SK-N-SH (cell line): Measurements from ENCODE around the gene PLEKHA3. TPM values are rescaled to one million over a fixed set of nuclear protein-coding genes. Genes with fewer than 3 reads are reported as not detected.

Source experiments
- CTCF ChIA-PET: fragments of 300-600, 350-600 bp; formaldehyde crosslinking; extraction: SDS; loops from one replicate; lab custom pipeline; 2021; lab: Yijun Ruan, JAX
- POLR2A ChIA-PET: fragments of 350-600 bp; sonication (Branson Sonifier 250); formaldehyde crosslinking; extraction: SDS; loops from one replicate; lab custom pipeline; 2020; ENCODE audit warnings: antibody characterized with exemption, inconsistent platforms; lab: Yijun Ruan, JAX
- DNase-seq: peaks from one replicate; pipeline ENCODE4 v3.0.0; 2012
- H2AFZ ChIP-seq: fragments of 200-600 bp; sonication (generic); 2 replicates; pipeline ENCODE4 v1.8.1; 2016; ENCODE audit warnings: antibody characterized with exemption, mild to moderate bottlenecking, low read depth
- H3F3A ChIP-seq: fragments of 200-600 bp; sonication (generic); replicated peaks from 2 replicates; pipeline ENCODE3; 2016; ENCODE audit warnings: antibody characterized with exemption, mild to moderate bottlenecking; ENCODE audit not compliant: insufficient read depth
- H3K27ac ChIP-seq, 2 experiments: fragments of 200-500 bp in 1 of 2; fragments of 200-600 bp in 1 of 2; sonication (Bioruptor generic) in 1 of 2; sonication (generic), shearing (Covaris generic) in 1 of 2; 2 replicates each; pipeline versions ENCODE4 v1.5.1 to v1.6.1; 2014 to 2016; ENCODE audit warnings: low read depth in 2 of 2, inconsistent platforms in 1 of 2, low read length in 1 of 2, mild to moderate bottlenecking in 1 of 2, mixed read lengths in 1 of 2
- H3K27me3 ChIP-seq: fragments of 200-600 bp; sonication (generic), shearing (Covaris generic); 2 replicates; pipeline ENCODE4 v1.6.1; 2016; ENCODE audit warnings: mixed run types; ENCODE audit not compliant: insufficient read depth
- H3K36me3 ChIP-seq, 2 experiments: fragments of 200-500 bp in 1 of 2; fragments of 200-600 bp in 1 of 2; sonication (Bioruptor generic) in 1 of 2; sonication (generic) in 1 of 2; replicated peaks in 1 of 2; 2 replicates each; pipeline versions ENCODE3 to v1.5.1; 2014 to 2016; ENCODE audit warnings: low read length in 1 of 2, mild to moderate bottlenecking in 1 of 2; ENCODE audit not compliant: insufficient read depth in 2 of 2, control insufficient read depth in 1 of 2
- H3K4me1 ChIP-seq, 2 experiments: fragments of 200-500 bp in 1 of 2; fragments of 200-600 bp in 1 of 2; sonication (Bioruptor generic) in 1 of 2; sonication (generic), shearing (Covaris generic) in 1 of 2; 2 replicates each; pipeline versions ENCODE4 v1.5.1 to v1.6.1; 2014 to 2016; ENCODE audit warnings: low read depth in 1 of 2, low read length in 1 of 2, mixed run types in 1 of 2; ENCODE audit not compliant: insufficient read depth in 2 of 2, control insufficient read depth in 1 of 2
- H3K4me2 ChIP-seq: fragments of 200-600 bp; sonication (generic), shearing (Covaris generic); 2 replicates; pipeline ENCODE4 v1.6.1; 2017; ENCODE audit warnings: mixed run types
- H3K4me3 ChIP-seq, 2 experiments: fragments of 200-500 bp in 1 of 2; fragments of 200-600 bp in 1 of 2; sonication (Bioruptor generic) in 1 of 2; sonication (generic), shearing (Covaris generic) in 1 of 2; 2 replicates each; pipeline versions ENCODE4 v1.5.1 to v1.8.1; 2014 to 2016; ENCODE audit warnings: low read depth in 2 of 2, inconsistent platforms in 1 of 2, low read length in 1 of 2, mild to moderate bottlenecking in 1 of 2, mixed read lengths in 1 of 2, moderate library complexity in 1 of 2
- H3K79me2 ChIP-seq: fragments of 200-600 bp; sonication (generic); 2 replicates; pipeline ENCODE4 v1.8.1; 2017; ENCODE audit warnings: mild to moderate bottlenecking; ENCODE audit not compliant: insufficient read depth
- H3K9ac ChIP-seq: fragments of 200-600 bp; sonication (generic); 2 replicates; pipeline ENCODE4 v1.6.1; 2017; ENCODE audit warnings: mixed run types
- H3K9me2 ChIP-seq: fragments of 200-600 bp; sonication (generic); 2 replicates; pipeline ENCODE4 v1.6.1; 2017; ENCODE audit warnings: mixed run types
- H3K9me3 ChIP-seq: fragments of 200-600 bp; sonication (generic); 2 replicates; pipeline ENCODE4 v1.6.1; 2017; ENCODE audit warnings: mixed run types, mild to moderate bottlenecking, moderate library complexity
- H4K20me1 ChIP-seq: fragments of 200-600 bp; sonication (generic); 2 replicates; pipeline ENCODE4 v1.6.1; 2017; ENCODE audit warnings: mild to moderate bottlenecking, mixed run types; ENCODE audit not compliant: insufficient read depth
- CHD2 ChIP-seq: fragments of 150-350 bp; IDR thresholded peaks from 2 replicates; pipeline ENCODE4 v1.6.1; 2018; ENCODE audit warnings: low read length; ENCODE audit not compliant: partially characterized antibody
- EP300 ChIP-seq, 2 experiments: IDR thresholded peaks; 2 replicates each; pipeline versions ENCODE4 v1.4.0 to v1.6.1; 2012; ENCODE audit warnings: borderline replicate concordance in 1 of 2, low read depth in 1 of 2, low read length in 1 of 2
- FOSL2 ChIP-seq: IDR thresholded peaks from 2 replicates; pipeline ENCODE4 v1.4.0; 2012; ENCODE audit warnings: low read depth, mild to moderate bottlenecking, moderate library complexity, borderline replicate concordance
- FOXJ3 ChIP-seq: sonication (generic); formaldehyde crosslinking; IDR thresholded peaks from 2 replicates; pipeline ENCODE4 v1.5.1; 2020; ENCODE audit warnings: mild to moderate bottlenecking, missing genetic modification reagents
- GATA2 ChIP-seq: sonication (generic); formaldehyde crosslinking; IDR thresholded peaks from 2 replicates; pipeline ENCODE4 v1.5.0; 2020; ENCODE audit warnings: mild to moderate bottlenecking, missing genetic modification reagents
- JUND ChIP-seq: IDR thresholded peaks from 2 replicates; pipeline ENCODE4 v1.4.0; 2012
- MXI1 ChIP-seq: IDR thresholded peaks from 2 replicates; pipeline ENCODE4 v1.6.1; 2012; ENCODE audit warnings: mild to moderate bottlenecking, low read depth, low read length, improper control_type of control experiment
- NRF1 ChIP-seq: IDR thresholded peaks from 2 replicates; pipeline ENCODE4 v1.6.1; 2012; ENCODE audit warnings: low read depth, mild to moderate bottlenecking, low read length
- PBX3 ChIP-seq: IDR thresholded peaks from 2 replicates; pipeline ENCODE4; 2012
- POLR2AphosphoS5 ChIP-seq: IDR thresholded peaks from 2 replicates; pipeline ENCODE4 v1.6.1; 2012; ENCODE audit warnings: low read depth, low read length
- RCOR1 ChIP-seq: fragments of 150-350 bp; IDR thresholded peaks from 2 replicates; pipeline ENCODE4 v1.6.1; 2017; ENCODE audit warnings: antibody characterized with exemption, low read length
- RXRA ChIP-seq: IDR thresholded peaks from 2 replicates; pipeline ENCODE4 v1.4.0; 2012; ENCODE audit warnings: low read depth, mild to moderate bottlenecking, borderline replicate concordance
- TCF12 ChIP-seq: IDR thresholded peaks from 2 replicates; pipeline ENCODE4 v1.4.0; 2012
- YY1 ChIP-seq: IDR thresholded peaks from 2 replicates; pipeline ENCODE4 v1.4.0; 2012; ENCODE audit warnings: low read depth, mild to moderate bottlenecking
- WGBS: methylation state at CpG from one replicate; pipeline ENCODE4 v1.1.6; 2017; ENCODE audit warnings: low lambda C conversion rate; 5-methylcytosine and 5-hydroxymethylcytosine counted together
- polyA plus RNA-seq, 3 experiments: library from polyadenylated mRNA; depleted of rRNA; stranded (reverse); fragments of >200 nt; gene quantifications; 2 replicates each; pipeline ENCODE4 v1.2.3, GENCODE V29; 2012
- TF ChIP-seq, protein P1 (sequence below): fragments of 200-600 bp; sonication (generic); IDR thresholded peaks from 2 replicates; pipeline ENCODE4 v1.6.1; 2017; ENCODE audit warnings: antibody characterized with exemption, mild to moderate bottlenecking, moderate library complexity
- TF ChIP-seq, protein P2 (sequence below): fragments of 150-350 bp; IDR thresholded peaks from 2 replicates; pipeline ENCODE4 v1.6.1; 2016; ENCODE audit warnings: mild to moderate bottlenecking, low read depth, low read length
- TF ChIP-seq, protein P3 (sequence below): IDR thresholded peaks from 2 replicates; pipeline ENCODE4 v1.4.0; 2012; ENCODE audit warnings: low read depth

Gene PLEKHA3
- polyA plus RNA-seq, 1 of the 3 experiments (the other 2 are of a cell fraction) = 5.7 TPM

GRCh38 chr2:178450774-178451525, 29.3 kb upstream of the PLEKHA3 start, which contains the start of the genes PJVK and PRKRA (continued):
- TF ChIP-seq EP300 (IDR thresholded peaks at IDR 0.05; ENCODE audit: borderline replicate concordance in 1 of 2, low read depth in 1 of 2, low read length in 1 of 2) = 0 out of 4 replicates have a peak, but pooled peaks of 1 of the 2 experiments have one; percentile 22
- no peak for TF ChIP-seq CHD2
- TF ChIP-seq, protein P1, sequence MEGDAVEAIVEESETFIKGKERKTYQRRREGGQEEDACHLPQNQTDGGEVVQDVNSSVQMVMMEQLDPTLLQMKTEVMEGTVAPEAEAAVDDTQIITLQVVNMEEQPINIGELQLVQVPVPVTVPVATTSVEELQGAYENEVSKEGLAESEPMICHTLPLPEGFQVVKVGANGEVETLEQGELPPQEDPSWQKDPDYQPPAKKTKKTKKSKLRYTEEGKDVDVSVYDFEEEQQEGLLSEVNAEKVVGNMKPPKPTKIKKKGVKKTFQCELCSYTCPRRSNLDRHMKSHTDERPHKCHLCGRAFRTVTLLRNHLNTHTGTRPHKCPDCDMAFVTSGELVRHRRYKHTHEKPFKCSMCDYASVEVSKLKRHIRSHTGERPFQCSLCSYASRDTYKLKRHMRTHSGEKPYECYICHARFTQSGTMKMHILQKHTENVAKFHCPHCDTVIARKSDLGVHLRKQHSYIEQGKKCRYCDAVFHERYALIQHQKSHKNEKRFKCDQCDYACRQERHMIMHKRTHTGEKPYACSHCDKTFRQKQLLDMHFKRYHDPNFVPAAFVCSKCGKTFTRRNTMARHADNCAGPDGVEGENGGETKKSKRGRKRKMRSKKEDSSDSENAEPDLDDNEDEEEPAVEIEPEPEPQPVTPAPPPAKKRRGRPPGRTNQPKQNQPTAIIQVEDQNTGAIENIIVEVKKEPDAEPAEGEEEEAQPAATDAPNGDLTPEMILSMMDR = no peak
- TF ChIP-seq RCOR1 = peak; percentile 13; the same call in 1 of the 2 replicates
- no peak for TF ChIP-seq PBX3

GRCh38 chr2:178452334-178452733, 27.9 kb upstream of the PLEKHA3 start:
- POLR2A ChIA-PET = interaction anchor here (1.7 kb wide), 1 partner anchor 71 kb away, joined by 12 read pairs; no protein-coding TSS in a partner anchor
- H3K4me1 ChIP-seq = peaks cover 0 to 22% of the 10 kb centered on the region in 2 experiments; a peak in 2 of 4 replicates
- H3K4me2 ChIP-seq = no peak overlapping the region
- H3K36me3 ChIP-seq = peaks cover 6 to 18% of the 10 kb centered on the region in 2 experiments
- no peaks in the 10 kb centered on the region for H3K9me2 ChIP-seq
- H3F3A ChIP-seq = peaks cover 3% of the 10 kb centered on the region
- no peak for DNase-seq
- H3K4me3 ChIP-seq = 0 out of 4 replicates have a peak overlapping the region, but pooled peaks of 1 of the 2 experiments have one; percentile 100
- peaks cover 21% of the 10 kb centered on the region for H4K20me1 ChIP-seq
- no peak overlapping the region for H3K27ac ChIP-seq
- no peaks in the 10 kb centered on the region for H3K9me3 ChIP-seq
- no peak overlapping the region for H2AFZ ChIP-seq
- H3K27me3 ChIP-seq = no peaks in the 10 kb centered on the region
- CTCF ChIA-PET = interaction anchor here (2.0 kb wide), 1 partner anchor 15 kb away, joined by 5 read pairs; no protein-coding TSS in a partner anchor
- no peak overlapping the region for H3K9ac ChIP-seq
- TF ChIP-seq MXI1 = no peak
- TF ChIP-seq TCF12 = no peak
- TF ChIP-seq FOSL2 = no peak
- no peak for TF ChIP-seq RCOR1
- no peak for TF ChIP-seq FOXJ3 (CRISPR knock-in tag)
- TF ChIP-seq JUND = no peak
- TF ChIP-seq, protein P2, sequence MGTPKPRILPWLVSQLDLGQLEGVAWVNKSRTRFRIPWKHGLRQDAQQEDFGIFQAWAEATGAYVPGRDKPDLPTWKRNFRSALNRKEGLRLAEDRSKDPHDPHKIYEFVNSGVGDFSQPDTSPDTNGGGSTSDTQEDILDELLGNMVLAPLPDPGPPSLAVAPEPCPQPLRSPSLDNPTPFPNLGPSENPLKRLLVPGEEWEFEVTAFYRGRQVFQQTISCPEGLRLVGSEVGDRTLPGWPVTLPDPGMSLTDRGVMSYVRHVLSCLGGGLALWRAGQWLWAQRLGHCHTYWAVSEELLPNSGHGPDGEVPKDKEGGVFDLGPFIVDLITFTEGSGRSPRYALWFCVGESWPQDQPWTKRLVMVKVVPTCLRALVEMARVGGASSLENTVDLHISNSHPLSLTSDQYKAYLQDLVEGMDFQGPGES = no peak
- no peak for TF ChIP-seq RXRA
- TF ChIP-seq POLR2AphosphoS5 = no peak
- TF ChIP-seq, protein P3, sequence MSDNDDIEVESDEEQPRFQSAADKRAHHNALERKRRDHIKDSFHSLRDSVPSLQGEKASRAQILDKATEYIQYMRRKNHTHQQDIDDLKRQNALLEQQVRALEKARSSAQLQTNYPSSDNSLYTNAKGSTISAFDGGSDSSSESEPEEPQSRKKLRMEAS = no peak
- no peak for TF ChIP-seq YY1
- TF ChIP-seq NRF1 = no peak
- TF ChIP-seq GATA2 (CRISPR knock-in tag) = no peak
- WGBS = 94% methylated on average over 2 of the region's 2 CpGs
- peaks cover 33% of the 10 kb centered on the region for H3K79me2 ChIP-seq
